ENCODE data around the gene PAK1. TPM values are rescaled to one million over a fixed set of nuclear protein-coding genes. Genes with fewer than 3 reads are reported as not detected.

PAK1 gene
- polyA plus RNA-seq, 3 donors from 2014 or later = 13.3 to 19.1 (median 18.3) TPM

GRCh38 chr11:77381729-77382665 lies 91.9 kb downstream of the PAK1 start:
- Mint-ChIP-seq H3K27me3 (ENCODE audit: low read depth in 3 of 3) (no peaks in the 10 kb centered on the region), H3K36me3 (peaks cover 12 to 18% (median 17%) of the 10 kb centered on the region in 3 donors), H3K4me3 (no peak overlapping the region), H3K9me3 (no peaks in the 10 kb centered on the region), H3K27ac (no peak overlapping the region), H3K4me1 (peaks cover 2 to 11% of the 10 kb centered on the region in 2 donors)
- no peak for DNase-seq

GRCh38 chr11:77379934-77380333 lies 94.0 kb downstream of the PAK1 start:
- peaks cover 0 to 3% (median 0%) of the 10 kb centered on the region in 3 donors for H3K27me3 Mint-ChIP-seq (ENCODE audit: low read depth in 3 of 3)
- H3K4me1 Mint-ChIP-seq = no peaks in the 10 kb centered on the region
- no peak overlapping the region for H3K27ac Mint-ChIP-seq
- no peak for DNase-seq
- peaks cover 12 to 25% (median 17%) of the 10 kb centered on the region in 3 donors for H3K36me3 Mint-ChIP-seq
- H3K9me3 Mint-ChIP-seq = no peaks in the 10 kb centered on the region
- H3K4me3 Mint-ChIP-seq = no peak overlapping the region

- DNase-seq = no peak
- H3K36me3 Mint-ChIP-seq = peaks cover 14 to 26% (median 14%) of the 10 kb centered on the region in 3 donors
- H3K9me3 Mint-ChIP-seq = no peaks in the 10 kb centered on the region
- H3K27ac Mint-ChIP-seq = no peak overlapping the region
- H3K4me3 Mint-ChIP-seq = no peak overlapping the region
- H3K4me1 Mint-ChIP-seq = no peaks in the 10 kb centered on the region
- peaks cover 0 to 3% (median 0%) of the 10 kb centered on the region in 3 donors for H3K27me3 Mint-ChIP-seq (ENCODE audit: low read depth in 3 of 3)
Observed at GRCh38 chr11:77379253-77379652, 94.6 kb downstream of the PAK1 start.

- peaks cover 13 to 34% (median 16%) of the 10 kb centered on the region in 3 donors for H3K36me3 Mint-ChIP-seq
- no peak for DNase-seq
- no peaks in the 10 kb centered on the region for H3K9me3 Mint-ChIP-seq
- no peak overlapping the region for H3K27ac Mint-ChIP-seq
- H3K4me1 Mint-ChIP-seq = no peaks in the 10 kb centered on the region
- peaks cover 0 to 3% (median 0%) of the 10 kb centered on the region in 3 donors for H3K27me3 Mint-ChIP-seq (ENCODE audit: low read depth in 3 of 3)
- no peak overlapping the region for H3K4me3 Mint-ChIP-seq
Observed at GRCh38 chr11:77377734-77378133, 96.2 kb downstream of the PAK1 start.

- no peak for DNase-seq
- Mint-ChIP-seq H3K4me1 (no peaks in the 10 kb centered on the region), H3K27ac (no peak overlapping the region), H3K4me3 (no peak overlapping the region), H3K9me3 (no peaks in the 10 kb centered on the region), H3K36me3 (peaks cover 13 to 37% (median 19%) of the 10 kb centered on the region in 3 donors), H3K27me3 (ENCODE audit: low read depth in 3 of 3) (peaks cover 0 to 3% (median 0%) of the 10 kb centered on the region in 3 donors)
Observed at GRCh38 chr11:77375107-77375506, 98.8 kb downstream of the PAK1 start.

GRCh38 chr11:77374611-77375031 lies 99.3 kb downstream of the PAK1 start:
- H3K27ac Mint-ChIP-seq = no peak overlapping the region
- DNase-seq = no peak
- peaks cover 0 to 3% (median 0%) of the 10 kb centered on the region in 3 donors for H3K27me3 Mint-ChIP-seq (ENCODE audit: low read depth in 3 of 3)
- H3K4me3 Mint-ChIP-seq = no peak overlapping the region
- H3K4me1 Mint-ChIP-seq = no peaks in the 10 kb centered on the region
- peaks cover 13 to 33% (median 19%) of the 10 kb centered on the region in 3 donors for H3K36me3 Mint-ChIP-seq
- no peaks in the 10 kb centered on the region for H3K9me3 Mint-ChIP-seq

- Mint-ChIP-seq H3K4me1 (no peaks in the 10 kb centered on the region), H3K27me3 (ENCODE audit: low read depth in 3 of 3) (peaks cover 0 to 3% (median 0%) of the 10 kb centered on the region in 3 donors), H3K36me3 (peaks cover 8 to 28% (median 14%) of the 10 kb centered on the region in 3 donors), H3K27ac (no peak overlapping the region), H3K9me3 (no peaks in the 10 kb centered on the region), H3K4me3 (no peak overlapping the region)
- no peak for DNase-seq
Observed at GRCh38 chr11:77374108-77374507, 99.8 kb downstream of the PAK1 start.

GRCh38 chr11:77372726-77373125 lies 101.2 kb downstream of the PAK1 start:
- DNase-seq = no peak
- Mint-ChIP-seq H3K4me1 (no peaks in the 10 kb centered on the region), H3K36me3 (peaks cover 4 to 24% (median 10%) of the 10 kb centered on the region in 3 donors), H3K27me3 (ENCODE audit: low read depth in 3 of 3) (peaks cover 0 to 3% (median 0%) of the 10 kb centered on the region in 3 donors), H3K4me3 (no peak overlapping the region), H3K27ac (no peak overlapping the region), H3K9me3 (no peaks in the 10 kb centered on the region)

GRCh38 chr11:77371646-77372045 lies 102.2 kb downstream of the PAK1 start:
- DNase-seq = no peak
- Mint-ChIP-seq H3K27me3 (ENCODE audit: low read depth in 3 of 3) (peaks cover 0 to 1% (median 0%) of the 10 kb centered on the region in 3 donors), H3K4me1 (no peaks in the 10 kb centered on the region), H3K36me3 (peaks cover 4 to 20% (median 10%) of the 10 kb centered on the region in 3 donors), H3K4me3 (no peak overlapping the region), H3K9me3 (no peaks in the 10 kb centered on the region), H3K27ac (no peak overlapping the region)

- H3K4me1 Mint-ChIP-seq = no peaks in the 10 kb centered on the region
- no peak for DNase-seq
- no peak overlapping the region for H3K4me3 Mint-ChIP-seq
- H3K27ac Mint-ChIP-seq = no peak overlapping the region
- H3K27me3 Mint-ChIP-seq (ENCODE audit: low read depth in 3 of 3) = peaks cover 0 to 1% (median 0%) of the 10 kb centered on the region in 3 donors
- H3K36me3 Mint-ChIP-seq = peaks cover 4 to 16% (median 10%) of the 10 kb centered on the region in 3 donors
- no peaks in the 10 kb centered on the region for H3K9me3 Mint-ChIP-seq
Observed at GRCh38 chr11:77370217-77370616, 103.7 kb downstream of the PAK1 start.

GRCh38 chr11:77361184-77361583 lies 112.7 kb downstream of the PAK1 start:
- Mint-ChIP-seq H3K36me3 (peaks cover 15 to 29% (median 20%) of the 10 kb centered on the region in 3 donors), H3K4me3 (no peak overlapping the region), H3K27ac (no peak overlapping the region), H3K4me1 (no peaks in the 10 kb centered on the region), H3K27me3 (ENCODE audit: low read depth in 3 of 3) (peaks cover 0 to 1% (median 0%) of the 10 kb centered on the region in 3 donors), H3K9me3 (no peaks in the 10 kb centered on the region)
- no peak for DNase-seq

GRCh38 chr11:77359481-77359880 lies 114.4 kb downstream of the PAK1 start:
- no peak overlapping the region for H3K27ac Mint-ChIP-seq

GRCh38 chr11:77353131-77353530 lies 120.8 kb downstream of the PAK1 start:
- no peak overlapping the region for H3K27ac Mint-ChIP-seq
- DNase-seq = no peak
- peaks cover 0 to 2% (median 0%) of the 10 kb centered on the region in 3 donors for H3K27me3 Mint-ChIP-seq (ENCODE audit: low read depth in 3 of 3)
- H3K36me3 Mint-ChIP-seq = peaks cover 3 to 6% (median 4%) of the 10 kb centered on the region in 3 donors
- no peaks in the 10 kb centered on the region for H3K9me3 Mint-ChIP-seq
- no peak overlapping the region for H3K4me3 Mint-ChIP-seq
- no peaks in the 10 kb centered on the region for H3K4me1 Mint-ChIP-seq

More at GRCh38 chr11:77359481-77359880, 114.4 kb downstream of the PAK1 start:
- no peak for DNase-seq
- Mint-ChIP-seq H3K4me3 (no peak overlapping the region), H3K4me1 (no peaks in the 10 kb centered on the region), H3K9me3 (no peaks in the 10 kb centered on the region), H3K27me3 (ENCODE audit: low read depth in 3 of 3) (no peaks in the 10 kb centered on the region), H3K36me3 (peaks cover 15 to 29% (median 18%) of the 10 kb centered on the region in 3 donors)

GRCh38 chr11:77351281-77351886 lies 122.5 kb downstream of the PAK1 start:
- H3K4me3 Mint-ChIP-seq = no peak overlapping the region
- H3K27ac Mint-ChIP-seq = no peak overlapping the region
- no peak for DNase-seq
- H3K36me3 Mint-ChIP-seq = peaks cover 0 to 10% (median 9%) of the 10 kb centered on the region in 3 donors
- no peaks in the 10 kb centered on the region for H3K9me3 Mint-ChIP-seq
- peaks cover 0 to 2% (median 1%) of the 10 kb centered on the region in 3 donors for H3K27me3 Mint-ChIP-seq (ENCODE audit: low read depth in 3 of 3)
- H3K4me1 Mint-ChIP-seq = no peaks in the 10 kb centered on the region

Data from immature natural killer cell (primary cell).